Right kidney (tissue), 1 donor: Measurements from ENCODE around the gene TRIM2.

Experiments
- DNase-seq: peaks from one replicate; pipeline ENCODE4 v3.0.0-alpha.2; 2016

TRIM2 gene

DNA sequence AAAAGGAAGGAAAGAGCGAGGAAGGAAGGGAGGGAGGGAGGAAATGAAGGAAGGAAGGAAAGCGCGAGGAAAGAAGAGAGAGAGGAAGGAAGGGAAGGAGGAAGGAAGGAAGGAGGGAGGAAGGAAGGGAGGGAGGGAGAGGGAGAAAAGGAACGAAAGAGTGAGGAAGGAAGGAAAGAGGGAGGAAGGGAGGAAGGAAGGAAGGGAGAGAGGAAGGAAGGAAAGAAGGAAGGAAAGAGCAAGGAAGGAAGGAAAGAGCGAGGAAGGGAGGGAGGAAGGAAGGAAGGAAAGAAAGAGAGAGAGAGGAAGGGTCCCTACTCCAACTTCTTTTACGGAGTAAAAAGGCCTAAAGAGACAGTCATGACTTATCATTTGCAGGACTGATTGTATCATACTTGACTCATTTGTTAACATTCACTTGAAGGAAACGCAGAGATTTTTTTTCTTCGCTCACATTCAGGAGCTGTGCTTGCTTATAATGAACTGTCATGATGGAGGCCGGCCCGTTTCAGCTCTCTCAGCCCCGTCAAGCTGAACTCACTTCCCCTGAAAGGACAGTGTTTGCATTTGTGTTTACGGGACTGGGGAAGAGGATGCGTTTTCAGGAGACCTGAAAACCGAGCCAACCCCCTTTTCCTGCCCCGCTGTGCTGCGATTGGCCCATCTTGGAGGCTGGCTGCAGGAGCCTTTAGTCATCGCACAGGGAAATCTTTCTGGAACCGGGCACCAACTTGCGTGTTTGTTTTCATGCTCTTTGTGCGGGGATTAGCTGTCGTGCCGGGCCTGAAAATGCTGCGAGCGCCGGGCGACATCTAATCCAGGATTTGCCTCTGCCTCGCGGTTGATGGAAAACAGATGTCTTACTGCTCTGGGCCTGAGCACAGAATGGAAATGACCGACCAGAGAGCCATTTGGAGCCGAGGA lies 17.8 kb downstream of the TRIM2 start:
- peak; percentile 92 for DNase-seq

DNA sequence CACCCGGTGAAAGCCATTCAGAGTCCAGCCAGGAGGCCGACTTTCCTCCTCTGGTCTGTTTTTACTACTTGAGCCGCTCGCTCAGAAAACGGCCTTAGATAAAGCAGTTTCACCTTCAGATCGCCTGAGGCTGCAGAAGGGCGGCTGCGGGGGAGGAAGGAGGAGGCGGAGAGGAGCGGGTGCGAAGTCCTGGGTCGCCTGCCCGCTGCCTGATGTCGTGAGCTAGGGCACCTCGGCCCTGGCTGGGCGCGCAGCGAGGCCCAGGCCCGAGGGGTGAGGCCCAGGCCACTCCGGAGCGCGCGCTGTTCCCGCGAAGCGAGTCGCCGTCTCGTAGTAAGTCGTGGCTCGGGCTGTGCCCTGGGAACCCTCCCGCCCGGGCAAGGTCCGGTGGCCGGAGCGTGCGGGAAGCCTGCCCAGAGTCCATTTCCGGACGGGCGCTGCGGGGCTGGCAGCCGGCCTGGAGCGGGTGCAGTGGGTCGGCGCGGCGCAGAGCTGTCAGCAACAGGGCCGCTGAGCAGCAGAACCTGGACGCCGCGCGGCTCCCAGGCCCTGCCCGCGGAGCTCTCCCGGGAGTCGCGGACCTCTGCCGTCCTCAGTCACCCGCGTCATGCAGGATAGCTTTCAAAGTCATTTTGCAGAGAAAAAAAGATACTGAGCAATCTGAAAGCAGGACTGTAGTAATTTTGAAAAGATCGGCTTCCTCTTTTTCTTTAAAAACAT lies 18.6 kb downstream of the TRIM2 start:
- DNase-seq: peak; percentile 94

DNA sequence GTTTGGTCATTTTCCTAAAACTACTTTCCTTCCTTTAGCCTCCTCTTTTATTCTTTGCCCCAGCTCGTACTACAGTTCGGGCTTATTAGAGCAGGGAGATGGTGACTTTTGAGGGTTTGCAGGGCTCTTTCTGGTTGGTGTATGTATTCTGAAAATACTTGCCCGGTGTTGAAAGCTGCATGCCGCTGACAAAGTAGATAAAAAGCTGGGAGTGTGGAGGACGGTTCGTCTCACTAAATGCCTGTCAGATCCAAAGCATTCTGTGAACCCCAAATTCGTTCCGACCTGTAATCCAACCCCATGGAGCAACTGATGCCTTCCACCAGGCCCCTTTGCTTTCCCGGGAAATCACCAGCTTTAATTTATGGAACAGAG lies 19.2 kb downstream of the TRIM2 start:
- no peak for DNase-seq

- peak; percentile 35 for DNase-seq
Measured at GRCh38 chr4:153223930-153224329, 19.7 kb downstream of the TRIM2 start.

GRCh38 chr4:153224474-153224873 lies 20.2 kb downstream of the TRIM2 start:
- DNase-seq: no peak

- DNase-seq: no peak
Measured at GRCh38 chr4:153227469-153228075, 23.3 kb downstream of the TRIM2 start.

DNA sequence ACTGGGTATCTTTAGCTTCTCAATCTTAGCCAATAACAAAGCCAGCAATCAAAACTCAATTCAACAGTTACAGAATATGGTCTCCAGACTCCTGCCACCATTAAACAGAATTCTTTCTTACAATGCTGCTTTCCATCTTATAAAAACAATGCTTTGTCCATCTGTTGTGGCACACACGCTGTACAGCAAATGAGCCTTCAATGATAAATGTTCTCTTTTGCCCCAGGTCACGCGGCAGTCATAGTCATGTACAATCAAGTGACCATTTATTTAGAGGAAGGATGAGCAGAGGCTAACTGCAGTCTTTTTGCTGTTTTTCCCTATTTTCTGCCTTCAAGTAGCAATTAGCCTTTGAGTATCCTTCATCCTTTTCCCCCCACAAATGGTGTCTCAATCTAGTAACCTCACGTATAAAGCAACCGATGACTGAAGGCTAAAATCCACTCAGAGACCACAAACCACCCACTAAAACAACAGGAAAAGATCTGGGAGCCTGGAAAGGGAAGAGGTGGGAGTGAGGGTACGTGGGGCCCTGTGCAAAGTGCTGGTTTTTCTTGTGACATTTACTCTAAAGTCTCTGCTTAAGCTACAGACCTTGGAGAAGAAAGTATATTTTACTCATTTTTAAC lies 24.4 kb downstream of the TRIM2 start:
- DNase-seq: no peak

DNA sequence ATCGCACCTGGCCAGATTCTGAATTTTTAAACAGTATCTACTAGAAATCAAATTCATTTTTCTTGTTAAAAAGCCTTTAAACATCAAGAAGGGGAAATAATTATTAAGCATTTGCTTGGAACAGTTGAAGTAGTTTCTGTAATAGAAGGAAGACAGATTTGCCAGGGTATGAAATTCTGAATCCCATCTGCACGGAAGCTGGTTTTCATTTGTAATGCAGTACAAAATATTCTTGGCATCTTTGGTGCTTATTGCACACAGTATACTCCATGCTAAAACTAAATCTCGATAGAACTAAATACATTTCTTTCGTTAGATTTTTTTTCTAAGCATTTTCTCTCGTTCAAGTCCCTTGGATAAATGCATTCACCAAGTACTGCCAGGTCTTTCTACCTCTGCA lies 25.3 kb downstream of the TRIM2 start:
- no peak for DNase-seq

DNA sequence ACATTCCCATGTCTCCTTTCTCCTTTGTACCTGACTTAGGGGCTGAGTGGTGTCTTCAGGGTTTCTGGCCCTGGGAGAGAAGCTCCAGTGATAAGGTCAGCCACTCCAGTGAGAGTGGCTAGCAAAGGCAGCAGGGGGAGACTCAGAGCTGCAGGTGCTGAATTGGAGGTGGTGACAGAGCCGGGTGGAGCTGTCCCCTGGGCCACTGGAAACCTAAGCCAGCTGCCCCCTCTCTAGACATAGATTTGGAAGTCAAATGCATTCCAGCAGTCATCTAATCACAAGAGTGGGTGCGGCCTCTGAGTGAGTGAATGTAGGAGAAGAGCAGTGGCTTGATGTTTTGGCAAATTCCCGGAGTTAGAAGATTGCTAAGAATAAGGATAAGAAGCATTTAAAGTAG lies 28.5 kb downstream of the TRIM2 start:
- no peak for DNase-seq

DNA sequence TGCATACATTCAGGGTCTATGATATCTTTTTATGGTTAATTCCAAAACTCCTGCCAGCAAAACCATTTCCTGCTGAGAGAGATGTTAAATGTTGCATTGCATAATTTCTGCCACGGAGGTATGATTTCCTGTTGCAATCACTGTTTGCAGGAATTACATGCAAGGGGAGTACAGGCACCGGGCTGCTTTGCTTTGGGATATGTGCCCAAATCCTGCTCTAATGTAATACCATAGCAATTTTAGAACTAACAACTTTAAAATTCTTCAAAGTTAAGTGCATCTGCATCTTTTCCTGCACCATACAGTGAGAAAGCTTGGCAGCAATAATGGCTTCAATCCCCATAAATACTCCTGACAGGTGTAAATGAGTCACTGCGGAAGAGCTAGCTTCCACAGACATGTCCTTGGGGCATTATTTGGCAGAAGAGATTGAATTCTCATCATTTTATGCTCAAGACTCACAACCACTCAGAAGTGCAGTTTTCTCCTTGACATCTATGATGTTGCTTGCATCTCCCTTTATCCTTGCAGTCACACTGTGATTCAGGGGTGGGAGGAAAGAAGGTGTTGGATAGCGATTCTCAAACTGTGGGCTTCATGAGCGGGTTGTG lies 29.6 kb downstream of the TRIM2 start:
- DNase-seq: no peak

- no peak for DNase-seq
Measured at GRCh38 chr4:153234885-153235284, 30.6 kb downstream of the TRIM2 start.

- DNase-seq: no peak
Measured at GRCh38 chr4:153238135-153238919, 34.1 kb downstream of the TRIM2 start.

- DNase-seq: no peak
Measured at GRCh38 chr4:153239409-153239808, 35.2 kb downstream of the TRIM2 start.

GRCh38 chr4:153241295-153241694 lies 37.1 kb downstream of the TRIM2 start:
- no peak for DNase-seq

DNA sequence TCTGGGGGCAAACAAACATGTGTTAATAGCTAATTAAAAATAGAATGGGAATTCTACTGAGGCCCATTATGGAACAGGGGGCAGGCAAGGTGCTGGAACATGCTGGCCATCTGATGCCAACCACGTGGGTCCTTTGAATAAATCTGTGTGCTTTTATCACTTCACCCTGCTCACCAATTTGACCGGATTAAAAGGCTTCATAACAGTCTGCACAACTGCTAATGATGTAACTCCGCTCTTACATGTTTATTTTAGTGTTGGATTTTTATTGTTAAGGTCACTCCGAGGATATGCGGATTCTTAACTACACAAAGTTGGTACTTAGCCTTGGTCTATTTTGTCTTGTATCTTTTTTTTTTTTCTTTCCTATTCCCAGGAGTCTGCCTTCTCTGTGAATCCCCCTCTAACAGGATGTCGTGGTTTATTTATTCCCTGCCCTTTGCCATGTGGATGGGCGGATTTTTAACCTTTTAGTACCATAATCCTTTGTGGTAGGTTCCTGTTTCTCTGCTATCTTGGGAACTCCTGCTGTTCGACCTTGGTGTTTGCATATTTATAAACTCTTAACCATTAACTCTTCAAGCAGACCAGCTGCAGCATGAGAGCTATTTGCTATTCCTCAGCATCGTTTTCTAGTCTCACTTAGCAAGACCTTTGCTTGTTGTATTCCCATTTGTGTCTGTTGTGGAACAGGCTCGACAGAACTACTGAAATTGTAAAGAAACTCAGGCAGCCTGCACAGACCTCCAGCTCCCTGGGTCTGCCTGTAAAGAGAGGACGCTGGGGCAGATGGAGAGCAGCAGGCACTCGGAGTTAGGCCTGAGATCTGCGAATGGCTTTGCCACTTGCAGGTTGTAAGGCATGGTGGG lies 38.0 kb downstream of the TRIM2 start:
- no peak for DNase-seq

GRCh38 chr4:153242839-153243324 lies 38.6 kb downstream of the TRIM2 start:
- no peak for DNase-seq

DNA sequence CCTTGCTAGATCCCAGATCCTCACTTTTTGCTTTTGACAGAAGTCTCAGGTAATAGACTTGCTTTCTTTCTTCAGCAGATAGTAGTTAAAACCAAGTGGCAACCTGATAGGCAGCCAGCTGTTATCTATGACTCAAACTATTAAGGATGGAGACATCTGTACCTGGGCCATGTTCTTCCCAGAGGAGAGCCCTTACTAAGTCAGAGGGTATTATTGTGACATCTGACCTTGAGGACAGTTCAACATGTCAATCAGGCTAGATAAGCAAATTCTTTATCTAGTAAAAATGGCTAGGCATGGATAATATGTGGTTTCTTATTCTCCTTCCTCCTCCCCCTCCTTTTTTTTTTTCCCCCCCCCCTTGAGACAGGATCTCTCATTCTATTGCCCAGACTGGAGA lies 39.2 kb downstream of the TRIM2 start:
- no peak for DNase-seq

DNA sequence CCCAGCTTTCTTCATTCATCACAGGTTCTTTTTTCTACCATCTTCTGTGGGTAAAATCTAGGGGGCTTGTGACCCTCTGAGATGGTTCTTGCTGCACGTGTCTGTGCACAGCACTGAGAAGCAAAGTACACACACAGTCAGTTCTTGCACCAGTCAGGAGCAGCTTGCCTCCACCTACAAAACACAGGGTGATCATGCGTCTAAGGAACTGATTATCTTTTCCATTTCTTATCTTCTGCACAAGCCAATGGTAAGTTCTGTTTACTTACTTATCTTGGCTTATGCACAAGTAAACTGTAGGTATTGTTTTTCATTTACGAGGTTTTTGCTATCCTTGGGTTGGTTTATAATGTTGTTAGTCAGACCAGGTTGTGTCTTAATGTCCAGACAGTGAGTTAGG lies 40.7 kb downstream of the TRIM2 start:
- DNase-seq: no peak

GRCh38 chr4:153245775-153246174 lies 41.5 kb downstream of the TRIM2 start:
- DNase-seq: no peak

GRCh38 chr4:153246446-153247115 lies 42.3 kb downstream of the TRIM2 start:
- no peak for DNase-seq
